ENCODE results near the gene ATG7. TPM values are rescaled to one million over a fixed set of nuclear protein-coding genes. Genes with fewer than 3 reads are reported as not detected.
A peak's percentile ranks its signal among the peaks of the same experiment; 100 is the strongest.

The ATG7 gene
- total RNA-seq, 1 donor from 2014 or later: 40.3 TPM

GRCh38 chr3:11464356-11464755, 192.2 kb downstream of the ATG7 start:
- peaks cover 21% of the 10 kb centered on the region for H3K4me1 Mint-ChIP-seq
- peaks cover 5% of the 10 kb centered on the region for H3K36me3 Mint-ChIP-seq
- no peak for TF ChIP-seq CTCF (IDR thresholded peaks at IDR 0.05; ENCODE audit: unreplicated experiment)
- DNase-seq (ENCODE audit: low spot score in 2 of 2, unreplicated experiment in 2 of 2): no peak
- no peak overlapping the region for H3K4me3 Mint-ChIP-seq
- no peaks in the 10 kb centered on the region for H3K27me3 Mint-ChIP-seq (ENCODE audit: low read depth)
- no peak overlapping the region for H3K27ac Mint-ChIP-seq
- no peaks in the 10 kb centered on the region for H3K9me3 Mint-ChIP-seq

GRCh38 chr3:11465744-11466616, 193.8 kb downstream of the ATG7 start:
- no peak overlapping the region for H3K4me3 Mint-ChIP-seq
- H3K27me3 Mint-ChIP-seq (ENCODE audit: low read depth): no peaks in the 10 kb centered on the region
- DNase-seq (ENCODE audit: low spot score in 2 of 2, unreplicated experiment in 2 of 2): no peak
- H3K4me1 Mint-ChIP-seq: peaks cover 18% of the 10 kb centered on the region
- no peaks in the 10 kb centered on the region for H3K9me3 Mint-ChIP-seq
- peak overlapping the region; percentile 92 for H3K27ac Mint-ChIP-seq
- peaks cover 5% of the 10 kb centered on the region for H3K36me3 Mint-ChIP-seq
- TF ChIP-seq CTCF (IDR thresholded peaks at IDR 0.05; ENCODE audit: unreplicated experiment): no peak

DNA sequence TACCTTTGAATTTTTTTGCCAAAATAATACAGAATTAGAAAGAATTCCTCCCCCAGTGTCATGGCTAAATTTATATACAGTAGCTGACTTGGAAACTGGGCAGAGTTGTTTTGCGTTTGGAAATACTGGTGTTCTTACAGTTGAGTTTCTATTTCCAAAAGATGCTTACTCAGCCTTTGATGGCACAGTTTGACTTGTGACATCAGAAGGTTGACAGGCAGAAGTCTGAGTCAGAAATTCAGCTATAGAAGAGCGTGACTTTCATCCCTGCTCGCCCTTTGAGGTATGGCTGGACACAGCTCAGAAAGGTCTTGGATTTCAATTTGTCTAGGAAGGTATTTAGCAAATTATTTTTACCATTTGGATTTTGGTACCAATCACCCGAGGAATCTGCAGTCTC, 195.7 kb downstream of the ATG7 start:
- H3K9me3 Mint-ChIP-seq: no peaks in the 10 kb centered on the region
- no peak overlapping the region for H3K27ac Mint-ChIP-seq
- H3K4me3 Mint-ChIP-seq: no peak overlapping the region
- TF ChIP-seq CTCF (IDR thresholded peaks at IDR 0.05; ENCODE audit: unreplicated experiment): no peak
- H3K36me3 Mint-ChIP-seq: peaks cover 5% of the 10 kb centered on the region
- peaks cover 18% of the 10 kb centered on the region for H3K4me1 Mint-ChIP-seq
- no peaks in the 10 kb centered on the region for H3K27me3 Mint-ChIP-seq (ENCODE audit: low read depth)
- no peak for DNase-seq (ENCODE audit: low spot score in 2 of 2, unreplicated experiment in 2 of 2)

- Mint-ChIP-seq H3K27me3 (ENCODE audit: low read depth) (no peaks in the 10 kb centered on the region), H3K4me3 (no peak overlapping the region), H3K4me1 (peaks cover 16% of the 10 kb centered on the region), H3K36me3 (peaks cover 5% of the 10 kb centered on the region), H3K27ac (no peak overlapping the region), H3K9me3 (no peaks in the 10 kb centered on the region)
- DNase-seq (ENCODE audit: low spot score in 2 of 2, unreplicated experiment in 2 of 2): no peak
- no peak for TF ChIP-seq CTCF (IDR thresholded peaks at IDR 0.05; ENCODE audit: unreplicated experiment)
Observed at GRCh38 chr3:11470031-11470853, 198.0 kb downstream of the ATG7 start.

- Mint-ChIP-seq H3K27ac (no peak overlapping the region), H3K4me3 (no peak overlapping the region), H3K9me3 (no peaks in the 10 kb centered on the region), H3K36me3 (no peaks in the 10 kb centered on the region), H3K4me1 (peaks cover 43% of the 10 kb centered on the region), H3K27me3 (ENCODE audit: low read depth) (no peaks in the 10 kb centered on the region)
- no peak for TF ChIP-seq CTCF (IDR thresholded peaks at IDR 0.05; ENCODE audit: unreplicated experiment)
- DNase-seq (ENCODE audit: low spot score in 2 of 2, unreplicated experiment in 2 of 2): no peak
Observed at GRCh38 chr3:11475324-11475723, 203.1 kb downstream of the ATG7 start.
